Measurements from ENCODE around the gene RPL19.
A peak's percentile ranks its signal among the peaks of the same experiment; 100 is the strongest.

The RPL19 gene

DNA sequence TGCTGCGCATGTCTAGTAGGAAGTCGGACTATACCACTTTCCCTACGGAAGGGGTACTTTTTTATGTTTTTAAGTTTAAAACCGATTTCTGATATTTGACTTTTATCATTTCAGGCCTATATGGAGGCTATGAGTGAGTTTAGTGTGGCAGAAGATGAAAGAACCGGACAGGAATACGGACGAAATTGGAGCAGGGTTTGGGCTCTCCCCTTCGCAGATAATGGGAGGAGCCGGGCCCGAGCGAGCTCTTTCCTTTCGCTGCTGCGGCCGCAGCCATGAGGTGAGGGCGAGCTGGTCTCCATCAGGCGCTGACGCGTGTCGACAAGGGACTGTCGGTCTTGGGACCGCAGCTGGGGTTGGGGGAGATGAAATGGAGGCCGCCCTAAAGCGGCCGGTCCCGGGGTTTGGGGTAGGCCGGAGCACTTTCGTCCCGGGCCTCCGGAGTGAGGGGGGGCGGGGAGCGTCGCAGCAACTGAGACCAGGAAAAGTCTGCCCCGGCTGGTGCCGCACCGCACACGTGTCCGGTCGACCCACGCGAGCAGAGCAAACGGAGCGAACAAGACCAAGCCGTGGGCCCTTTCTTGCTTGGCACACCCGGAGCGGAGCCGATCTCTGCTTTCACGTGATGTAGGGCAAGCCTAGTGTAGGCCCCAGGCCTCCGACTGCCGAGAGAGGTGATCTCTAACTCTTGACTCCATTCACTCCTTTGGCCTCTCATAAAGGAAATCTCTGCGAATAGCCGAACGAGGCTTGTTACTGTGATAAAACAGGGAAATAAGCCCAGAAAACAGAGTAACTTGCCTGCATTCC is at the start of gene RPL19:
TSS of gene RPL19 (plus strand) at position 214 of the 810 bp plus-strand sequence. CDS start at position 276, 62 bp downstream.
- TF ChIP-seq, protein P1, sequence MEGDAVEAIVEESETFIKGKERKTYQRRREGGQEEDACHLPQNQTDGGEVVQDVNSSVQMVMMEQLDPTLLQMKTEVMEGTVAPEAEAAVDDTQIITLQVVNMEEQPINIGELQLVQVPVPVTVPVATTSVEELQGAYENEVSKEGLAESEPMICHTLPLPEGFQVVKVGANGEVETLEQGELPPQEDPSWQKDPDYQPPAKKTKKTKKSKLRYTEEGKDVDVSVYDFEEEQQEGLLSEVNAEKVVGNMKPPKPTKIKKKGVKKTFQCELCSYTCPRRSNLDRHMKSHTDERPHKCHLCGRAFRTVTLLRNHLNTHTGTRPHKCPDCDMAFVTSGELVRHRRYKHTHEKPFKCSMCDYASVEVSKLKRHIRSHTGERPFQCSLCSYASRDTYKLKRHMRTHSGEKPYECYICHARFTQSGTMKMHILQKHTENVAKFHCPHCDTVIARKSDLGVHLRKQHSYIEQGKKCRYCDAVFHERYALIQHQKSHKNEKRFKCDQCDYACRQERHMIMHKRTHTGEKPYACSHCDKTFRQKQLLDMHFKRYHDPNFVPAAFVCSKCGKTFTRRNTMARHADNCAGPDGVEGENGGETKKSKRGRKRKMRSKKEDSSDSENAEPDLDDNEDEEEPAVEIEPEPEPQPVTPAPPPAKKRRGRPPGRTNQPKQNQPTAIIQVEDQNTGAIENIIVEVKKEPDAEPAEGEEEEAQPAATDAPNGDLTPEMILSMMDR (IDR thresholded peaks at IDR 0.05; ENCODE audit: unreplicated experiment in 3 of 3): no peak
- Mint-ChIP-seq H3K9me3 (no peaks in the 10 kb centered on the region), H3K27me3 (ENCODE audit: low read depth) (no peaks in the 10 kb centered on the region), H3K36me3 (ENCODE audit: low read depth) (peaks cover 47% of the 10 kb centered on the region), H3K4me3 (peak within 1 kb of the TSS; percentile 90 to 97 (median 91)), H3K27ac (peak within 1 kb of the TSS; percentile 99 to 100 (median 100)), H3K4me1 (peaks cover 27% of the 10 kb centered on the region)

DNA sequence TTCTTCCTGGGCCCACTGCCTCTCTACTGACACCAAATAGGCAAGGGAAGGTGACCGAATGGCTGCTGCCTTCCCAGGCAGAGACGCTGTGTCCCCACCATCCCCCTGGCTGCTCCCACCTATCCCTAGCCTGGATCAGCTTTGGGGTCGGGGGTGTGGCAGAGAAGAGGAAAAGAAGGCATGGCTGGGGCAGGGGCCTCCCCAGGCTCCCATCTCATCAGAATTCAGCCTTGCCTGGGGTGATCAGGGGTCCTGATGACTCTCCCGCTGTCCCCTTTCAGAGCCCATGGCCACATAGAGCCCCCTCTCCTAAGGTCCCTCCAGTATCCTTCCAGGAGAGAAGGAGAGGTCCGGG is 49.3 kb upstream of the RPL19 start:
- Mint-ChIP-seq H3K36me3 (ENCODE audit: low read depth) (no peaks in the 10 kb centered on the region), H3K27ac (no peak overlapping the region), H3K9me3 (no peaks in the 10 kb centered on the region), H3K27me3 (ENCODE audit: low read depth) (peaks cover 48% of the 10 kb centered on the region), H3K4me1 (peaks cover 15% of the 10 kb centered on the region), H3K4me3 (peak overlapping the region; percentile 77 to 89 (median 88))
- TF ChIP-seq, protein P1 (IDR thresholded peaks at IDR 0.05; ENCODE audit: unreplicated experiment in 3 of 3): no peak

DNA sequence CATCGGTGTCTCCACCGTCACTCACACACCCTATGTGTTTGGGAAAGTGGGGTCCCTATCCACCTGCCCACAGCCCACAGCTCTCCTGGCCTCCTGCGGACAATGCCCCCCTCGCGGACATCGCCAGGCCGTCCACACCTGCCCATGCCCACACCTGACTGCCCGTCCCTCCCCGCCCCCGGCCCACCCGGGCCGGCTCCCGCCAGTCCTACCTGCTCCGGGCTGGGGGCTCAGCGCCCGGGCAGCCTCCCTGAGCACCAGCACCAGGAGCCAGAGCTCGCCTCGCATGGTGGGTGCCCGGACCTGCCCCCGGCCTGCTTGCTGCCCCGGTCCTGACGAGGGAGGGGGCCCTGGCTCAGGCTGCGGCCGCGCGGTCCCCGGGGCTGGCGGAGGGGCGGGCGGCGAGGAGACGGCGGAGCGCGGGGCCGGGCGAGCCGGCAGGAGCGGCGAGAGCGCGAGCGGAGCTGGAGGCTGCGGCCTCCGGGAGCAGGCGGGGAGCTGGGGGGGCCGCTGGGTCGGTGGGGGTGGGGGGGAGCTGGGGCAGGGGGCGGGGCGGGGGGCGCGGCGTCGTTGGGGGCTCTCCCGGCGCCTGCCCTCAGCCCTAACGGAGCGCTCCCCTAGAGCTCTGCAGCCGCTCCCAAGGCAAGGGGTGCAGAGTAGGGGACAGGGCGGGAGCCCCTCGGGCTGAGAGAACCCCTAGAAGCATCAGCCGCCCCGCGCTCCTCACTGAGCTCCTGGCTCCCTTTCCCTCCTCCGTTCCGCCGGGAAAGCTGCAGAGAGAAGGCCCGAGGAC is 48.7 kb upstream of the RPL19 start, which contains the start of gene PLXDC1:
TSS of gene PLXDC1 (minus strand) at position 488 of the 793 bp plus-strand sequence. CDS start at position 288, 200 bp downstream.
- H3K4me1 Mint-ChIP-seq: peaks cover 15% of the 10 kb centered on the region
- no peaks in the 10 kb centered on the region for H3K36me3 Mint-ChIP-seq (ENCODE audit: low read depth)
- H3K27ac Mint-ChIP-seq: peak within 1 kb of the TSS; percentile 81 to 91 (median 90)
- H3K27me3 Mint-ChIP-seq (ENCODE audit: low read depth): peaks cover 49% of the 10 kb centered on the region
- H3K9me3 Mint-ChIP-seq: no peaks in the 10 kb centered on the region
- peak within 1 kb of the TSS; percentile 98 to 99 (median 98) for H3K4me3 Mint-ChIP-seq
- TF ChIP-seq, protein P1 (IDR thresholded peaks at IDR 0.05; ENCODE audit: unreplicated experiment in 3 of 3): no peak

DNA sequence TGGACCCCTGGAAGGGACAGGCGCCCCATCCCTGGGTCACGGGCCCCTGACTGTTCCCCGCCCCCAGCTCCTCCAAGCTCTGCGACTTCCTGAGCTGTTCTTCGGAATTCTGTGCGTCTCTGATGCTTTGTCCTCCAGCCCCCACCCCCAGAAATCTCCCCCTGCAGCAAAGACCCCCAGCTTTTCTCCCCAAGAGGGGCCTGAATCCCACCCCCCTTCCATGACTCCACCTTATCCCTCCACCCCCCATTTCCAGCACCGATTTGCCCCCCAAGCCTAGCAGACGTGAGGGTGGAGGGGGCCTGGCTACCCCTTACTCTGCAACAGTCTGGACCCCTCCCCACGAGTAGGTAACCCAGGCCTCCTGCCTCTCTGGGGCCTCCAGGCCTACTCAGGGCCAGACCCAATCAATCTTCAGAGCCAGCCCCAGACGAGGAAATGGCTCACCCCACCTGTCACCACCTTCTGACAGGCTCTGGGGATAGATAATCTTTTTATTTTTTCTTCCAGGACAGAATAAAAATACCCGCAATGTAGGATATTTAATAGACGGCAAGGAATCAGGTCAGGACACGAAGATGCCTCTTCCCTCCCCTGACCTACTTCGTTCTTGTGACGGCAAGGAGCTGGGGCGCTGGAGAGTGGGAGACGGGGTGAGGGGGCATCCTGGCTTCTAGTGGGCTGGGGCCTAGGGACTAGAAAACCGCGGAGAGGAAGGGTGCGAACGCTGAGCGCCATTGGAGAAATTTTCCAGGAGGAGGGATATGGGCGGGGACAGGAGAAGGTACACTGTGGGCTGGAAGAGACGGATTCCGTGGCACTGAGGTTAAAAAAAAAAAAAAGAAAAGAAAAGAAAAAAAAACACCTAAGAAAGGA is 47.9 kb upstream of the RPL19 start:
- H3K4me1 Mint-ChIP-seq: peaks cover 15% of the 10 kb centered on the region
- no peaks in the 10 kb centered on the region for H3K36me3 Mint-ChIP-seq (ENCODE audit: low read depth)
- peak overlapping the region; percentile 81 to 91 (median 90) for H3K27ac Mint-ChIP-seq
- peaks cover 50% of the 10 kb centered on the region for H3K27me3 Mint-ChIP-seq (ENCODE audit: low read depth)
- peak overlapping the region; percentile 98 to 99 (median 98) for H3K4me3 Mint-ChIP-seq
- no peaks in the 10 kb centered on the region for H3K9me3 Mint-ChIP-seq
- TF ChIP-seq, protein P1 (IDR thresholded peaks at IDR 0.05; ENCODE audit: unreplicated experiment in 3 of 3): no peak

DNA sequence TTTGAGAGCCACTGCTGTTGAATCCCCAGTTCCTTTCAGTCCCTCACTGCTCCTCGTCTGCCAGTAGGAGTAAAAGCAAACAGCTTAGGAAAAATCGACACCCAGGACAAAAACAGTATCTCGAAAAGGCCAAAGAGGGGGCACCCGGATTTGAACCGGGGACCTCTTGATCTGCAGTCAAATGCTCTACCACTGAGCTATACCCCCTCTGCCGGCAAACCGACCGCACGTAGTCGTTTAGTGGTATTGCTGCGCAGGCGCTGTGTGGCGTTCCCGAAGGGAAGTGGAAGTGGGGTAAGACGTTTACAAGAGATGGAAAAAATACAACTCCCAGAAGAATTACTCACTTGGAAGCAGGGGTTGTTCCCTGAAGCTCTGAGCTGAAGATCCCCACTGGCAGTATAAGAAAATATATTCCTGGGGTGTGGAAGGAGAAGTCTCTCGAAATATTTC is 46.5 kb upstream of the RPL19 start:
- Mint-ChIP-seq H3K36me3 (ENCODE audit: low read depth) (no peaks in the 10 kb centered on the region), H3K9me3 (no peaks in the 10 kb centered on the region), H3K4me3 (peak overlapping the region; percentile 98 to 99 (median 98)), H3K27ac (peak overlapping the region; percentile 81 to 91 (median 90)), H3K4me1 (peaks cover 15% of the 10 kb centered on the region), H3K27me3 (ENCODE audit: low read depth) (peaks cover 41% of the 10 kb centered on the region)
- TF ChIP-seq, protein P1 (IDR thresholded peaks at IDR 0.05; ENCODE audit: unreplicated experiment in 3 of 3): no peak
